Thyroid gland (tissue), 4 donors: ENCODE data around the gene FOXRED2. TPM values are rescaled to one million over a fixed set of nuclear protein-coding genes. Genes with fewer than 3 reads are reported as not detected.
"Not testable (repeated sequence)": the region's sequence is repeated elsewhere in the genome, so short reads cannot be mapped to it uniquely, and the experiment has no call there.

Experiments used
- DNase-seq, 2 donors: peaks; one replicate each; pipeline ENCODE4 v3.0.0-alpha.2; 2019
- H3K27ac ChIP-seq, 3 donors: fragments of 200-600 bp; sonication (generic); 1 replicate in 2 of 3; 2 replicates in 1 of 3; pipeline ENCODE4 v1.5.1; 2016 to 2019; ENCODE audit warnings: mild to moderate bottlenecking in 1 of 3, moderate library complexity in 1 of 3
- H3K27me3 ChIP-seq: fragments of 200-600 bp; sonication (generic); one replicate; pipeline ENCODE4 v1.5.1; 2019
- H3K36me3 ChIP-seq, 2 donors: fragments of 200-600 bp; sonication (generic); one replicate each; pipeline ENCODE4 v1.5.1; 2016 to 2019
- H3K4me1 ChIP-seq, 2 donors: fragments of 200-600 bp; sonication (generic); one replicate each; pipeline ENCODE4 v1.5.1; 2017 to 2019
- H3K4me3 ChIP-seq, 3 donors: fragments of 200-600 bp; sonication (generic); replicated peaks in 1 of 3; 1 replicate in 2 of 3; 2 replicates in 1 of 3; pipeline ENCODE4 v1.5.1; 2016; ENCODE audit warnings: mild to moderate bottlenecking in 1 of 3
- H3K9me3 ChIP-seq: fragments of 200-600 bp; sonication (generic); one replicate; pipeline ENCODE4 v1.5.1; 2017
- POLR2A ChIP-seq, 2 donors: fragments of 450-650 bp; IDR thresholded peaks; one replicate each; pipeline ENCODE4 v1.6.1; 2017; ENCODE audit warnings: antibody characterized with exemption in 2 of 2, mild to moderate bottlenecking in 2 of 2, moderate library complexity in 1 of 2
- WGBS, 2 donors: methylation state at CpG; one replicate each; pipeline ENCODE4 v1.1.5; 2017; 5-methylcytosine and 5-hydroxymethylcytosine counted together
- intact Hi-C: fragments of 100-400 bp; cut with DNase I; formaldehyde crosslinking; loops from one replicate; pipeline ENCODE4 v1.15.1; 2023
- total RNA-seq, 4 donors: library from RNA; depleted of rRNA; stranded (reverse); fragments of >200 nt; gene quantifications; one replicate each; pipeline ENCODE4 v1.2.3, GENCODE V29; 2016
- TF ChIP-seq, protein P1 (sequence below), 6 experiments: fragments of 200-600 bp in 3 of 6; fragments of 450-650 bp in 3 of 6; sonication (generic) in 3 of 6; IDR thresholded peaks; one replicate each; pipeline ENCODE4 v1.5.1; 2016 to 2019; ENCODE audit warnings: antibody characterized with exemption in 6 of 6, mild to moderate bottlenecking in 2 of 6, inconsistent platforms in 1 of 6, moderate library complexity in 1 of 6

FOXRED2 gene
- total RNA-seq, 4 donors from 2014 or later, result 5.9 to 12.8 (median 9.4) TPM

DNA sequence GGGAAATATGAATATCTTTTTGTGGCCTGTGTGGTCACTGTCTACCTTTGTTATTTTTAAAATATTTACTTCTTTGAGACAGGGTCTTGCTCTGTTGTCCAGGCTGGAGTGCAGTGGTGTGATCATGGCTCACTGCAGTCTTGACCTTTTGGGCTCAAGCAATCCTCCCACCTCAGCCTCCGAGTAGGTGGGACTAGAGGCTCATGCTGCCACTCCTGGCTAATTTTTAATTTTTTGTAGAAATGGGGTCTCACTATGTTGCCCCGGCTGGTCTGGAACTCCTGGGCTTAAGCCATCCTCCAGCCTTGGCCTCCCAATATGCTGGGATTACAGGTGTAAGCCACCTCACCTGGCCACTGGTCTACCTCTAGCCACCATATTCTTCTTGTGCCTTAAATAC lies 25.6 kb upstream of the FOXRED2 start:
- H3K4me3 ChIP-seq, result no peak overlapping the region
- TF ChIP-seq POLR2A (IDR thresholded peaks at IDR 0.05), result no peak
- TF ChIP-seq, protein P1, sequence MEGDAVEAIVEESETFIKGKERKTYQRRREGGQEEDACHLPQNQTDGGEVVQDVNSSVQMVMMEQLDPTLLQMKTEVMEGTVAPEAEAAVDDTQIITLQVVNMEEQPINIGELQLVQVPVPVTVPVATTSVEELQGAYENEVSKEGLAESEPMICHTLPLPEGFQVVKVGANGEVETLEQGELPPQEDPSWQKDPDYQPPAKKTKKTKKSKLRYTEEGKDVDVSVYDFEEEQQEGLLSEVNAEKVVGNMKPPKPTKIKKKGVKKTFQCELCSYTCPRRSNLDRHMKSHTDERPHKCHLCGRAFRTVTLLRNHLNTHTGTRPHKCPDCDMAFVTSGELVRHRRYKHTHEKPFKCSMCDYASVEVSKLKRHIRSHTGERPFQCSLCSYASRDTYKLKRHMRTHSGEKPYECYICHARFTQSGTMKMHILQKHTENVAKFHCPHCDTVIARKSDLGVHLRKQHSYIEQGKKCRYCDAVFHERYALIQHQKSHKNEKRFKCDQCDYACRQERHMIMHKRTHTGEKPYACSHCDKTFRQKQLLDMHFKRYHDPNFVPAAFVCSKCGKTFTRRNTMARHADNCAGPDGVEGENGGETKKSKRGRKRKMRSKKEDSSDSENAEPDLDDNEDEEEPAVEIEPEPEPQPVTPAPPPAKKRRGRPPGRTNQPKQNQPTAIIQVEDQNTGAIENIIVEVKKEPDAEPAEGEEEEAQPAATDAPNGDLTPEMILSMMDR (IDR thresholded peaks at IDR 0.05), result no peak
- 69 to 92% methylated on average over 2 of the region's 2 CpGs for WGBS, 2 donors
- no peaks in the 10 kb centered on the region for H3K27me3 ChIP-seq
- H3K9me3 ChIP-seq, result no peaks in the 10 kb centered on the region
- no peaks in the 10 kb centered on the region for H3K36me3 ChIP-seq
- intact Hi-C loops, result no loop called here
- DNase-seq, result no peak
- H3K4me1 ChIP-seq, result peaks cover 4 to 12% of the 10 kb centered on the region in 2 donors
- no peak overlapping the region for H3K27ac ChIP-seq

DNA sequence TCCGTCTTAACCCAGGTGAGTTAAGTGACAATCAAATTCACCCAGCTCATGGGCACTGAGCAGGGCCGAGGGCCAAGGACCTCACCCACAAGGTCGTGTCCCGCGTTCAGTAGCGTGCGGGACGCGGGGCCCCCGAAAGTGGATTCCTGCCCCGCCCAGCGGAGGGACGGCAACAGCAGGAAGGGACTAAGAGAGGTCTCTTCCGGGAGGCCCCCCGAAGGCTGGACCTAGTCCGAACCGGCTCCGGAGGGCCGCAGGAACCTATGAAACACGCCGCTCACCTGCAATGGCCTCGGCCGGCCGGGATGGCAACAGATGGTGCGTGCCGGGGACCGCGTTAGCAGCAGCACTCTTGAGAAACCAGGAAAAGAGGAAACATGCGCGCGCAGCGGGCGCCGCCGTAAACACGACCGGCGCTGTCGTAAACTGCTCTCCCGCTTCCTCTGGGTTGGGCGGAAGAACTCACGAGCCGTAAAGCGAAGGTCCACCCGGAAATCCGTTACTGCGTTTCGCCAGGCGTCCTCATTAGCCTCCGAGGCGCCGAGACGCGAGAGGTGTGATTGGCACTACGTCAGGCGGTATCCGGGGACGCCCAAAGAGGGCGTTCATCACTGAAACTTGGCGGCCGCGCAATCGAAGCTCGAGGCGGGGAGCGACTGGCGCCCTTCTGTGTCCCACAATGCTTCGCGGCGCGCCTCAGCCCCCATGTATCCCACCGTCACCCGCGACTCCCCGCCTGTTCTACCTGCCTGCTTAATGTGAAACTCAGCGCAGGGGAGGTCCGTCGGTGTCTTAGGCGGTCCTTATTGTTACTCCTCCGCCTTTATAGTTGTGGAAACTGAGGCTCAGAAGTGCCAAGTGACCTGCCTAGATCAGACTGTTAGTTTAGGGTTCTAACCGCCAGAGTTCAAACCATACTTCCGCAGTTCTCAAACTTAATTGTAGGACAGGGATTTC lies 22.2 kb upstream of the FOXRED2 start, which contains the start of gene EIF3D:
Gene EIF3D (minus strand): TSS at position 372 of the 957 bp plus-strand sequence. CDS start 3,045 bp downstream, outside the sequence.
- H3K4me1 ChIP-seq, result peaks cover 7 to 16% of the 10 kb centered on the region in 2 donors
- TF ChIP-seq, protein P1 (IDR thresholded peaks at IDR 0.05), result peak in 2 of 6 experiments; percentile 13 to 17
- TF ChIP-seq POLR2A (IDR thresholded peaks at IDR 0.05), result peak in 1 of 2 donors; percentile 74
- H3K27ac ChIP-seq, result peak within 1 kb of the TSS; percentile 84 to 96 (median 91)
- H3K4me3 ChIP-seq, result peak within 1 kb of the TSS; percentile 53 to 99 (median 94)
- H3K9me3 ChIP-seq, result no peaks in the 10 kb centered on the region
- intact Hi-C loops, result no loop called here
- 0 to 1% methylated on average over 32 to 62 of the region's 82 CpGs for WGBS, 2 donors
- H3K27me3 ChIP-seq, result no peaks in the 10 kb centered on the region
- peak; percentile 98 to 99 for DNase-seq
- H3K36me3 ChIP-seq, result peaks cover 19 to 21% of the 10 kb centered on the region in 2 donors

DNA sequence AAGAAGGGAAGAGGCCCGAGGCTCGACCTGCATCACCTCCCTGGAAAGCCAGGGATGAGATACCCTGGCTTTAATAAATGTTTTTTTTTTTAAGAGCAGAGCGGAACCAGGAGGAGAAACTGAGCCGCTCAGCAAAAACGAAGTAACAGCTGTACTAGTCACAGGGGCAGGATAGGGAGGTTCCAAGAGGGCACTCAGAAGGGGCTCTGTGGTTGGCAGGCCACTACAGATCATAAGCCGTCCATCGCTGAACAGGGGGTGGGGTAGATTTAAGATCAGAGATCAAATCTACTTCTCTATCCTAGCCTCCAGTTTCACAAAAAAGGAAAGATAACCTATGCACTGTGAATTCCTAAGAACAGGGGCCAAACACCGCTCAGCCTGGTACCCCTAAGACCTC lies 21.5 kb upstream of the FOXRED2 start:
- WGBS, 2 donors, result 1 to 5% methylated on average over 8 of the region's 8 CpGs
- H3K27ac ChIP-seq, result peak overlapping the region; percentile 84 to 96 (median 91)
- H3K4me1 ChIP-seq, result peaks cover 7 to 16% of the 10 kb centered on the region in 2 donors
- H3K9me3 ChIP-seq, result no peaks in the 10 kb centered on the region
- peaks cover 26 to 28% of the 10 kb centered on the region in 2 donors for H3K36me3 ChIP-seq
- H3K4me3 ChIP-seq, result peak overlapping the region; percentile 53 to 99 (median 94)
- peak in 1 of 2 donors; percentile 28 for DNase-seq
- TF ChIP-seq, protein P1 (IDR thresholded peaks at IDR 0.05), result no peak
- TF ChIP-seq POLR2A (IDR thresholded peaks at IDR 0.05), result no peak
- no peaks in the 10 kb centered on the region for H3K27me3 ChIP-seq
- intact Hi-C loops, result no loop called here

DNA sequence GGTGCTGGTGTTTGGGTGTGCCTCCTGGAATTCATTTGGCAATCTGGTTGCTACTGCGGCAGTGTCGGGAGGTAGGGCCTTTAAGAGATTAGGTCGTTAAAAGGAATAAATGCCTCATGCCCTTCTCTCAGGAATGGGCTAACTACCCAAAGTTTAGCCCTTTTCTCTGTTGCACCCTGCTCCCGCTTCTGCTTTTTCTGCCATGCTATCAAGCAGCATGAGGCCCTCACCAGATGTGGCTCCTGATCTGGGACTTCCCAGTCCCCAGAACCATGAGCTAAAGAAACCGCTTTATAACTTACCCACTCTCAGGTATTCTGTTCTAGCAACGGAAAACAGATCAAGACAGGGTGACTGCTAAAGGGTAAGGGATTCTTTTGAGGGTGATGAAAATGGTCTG lies 15.8 kb upstream of the FOXRED2 start:
- Histone ChIP-seq H3K27me3 (no peaks in the 10 kb centered on the region), H3K9me3 (no peaks in the 10 kb centered on the region), H3K4me3 (no peak overlapping the region), H3K4me1 (peaks cover 4 to 5% of the 10 kb centered on the region in 2 donors), H3K27ac (no peak overlapping the region), H3K36me3 (peaks cover 78 to 85% of the 10 kb centered on the region in 2 donors)
- WGBS, 2 donors, result 83 to 97% methylated on average over 6 of the region's 6 CpGs
- DNase-seq, result no peak
- intact Hi-C loops, result no loop called here
- TF ChIP-seq, protein P1 (IDR thresholded peaks at IDR 0.05), result no peak
- TF ChIP-seq POLR2A (IDR thresholded peaks at IDR 0.05), result no peak

DNA sequence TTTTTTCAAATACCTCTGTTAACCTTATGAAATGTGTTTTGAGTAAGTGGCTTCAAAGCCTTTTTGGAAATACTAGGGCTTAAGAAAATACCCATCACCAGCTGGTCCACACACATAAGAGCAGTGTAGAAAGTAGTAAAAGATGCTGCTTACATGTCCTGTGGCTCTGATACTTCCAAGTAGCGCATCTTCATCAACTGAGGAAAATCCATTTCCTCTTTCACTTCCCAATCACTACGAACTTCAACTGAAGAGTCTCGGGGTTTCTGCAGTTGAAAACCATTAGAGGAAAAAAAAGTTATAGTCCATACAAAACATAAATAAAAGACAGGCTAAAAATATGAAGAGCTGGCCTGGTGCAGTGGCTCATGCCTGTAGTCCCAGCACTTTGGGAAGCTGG lies 13.6 kb upstream of the FOXRED2 start:
- intact Hi-C loops, result no loop called here
- Histone ChIP-seq H3K36me3 (peaks cover 93 to 100% of the 10 kb centered on the region in 2 donors), H3K27ac (no peak overlapping the region), H3K9me3 (no peaks in the 10 kb centered on the region), H3K4me1 (no peaks in the 10 kb centered on the region), H3K4me3 (no peak overlapping the region), H3K27me3 (no peaks in the 10 kb centered on the region)
- 88 to 92% methylated on average over 3 of the region's 3 CpGs for WGBS, 2 donors
- DNase-seq, result no peak
- TF ChIP-seq POLR2A (IDR thresholded peaks at IDR 0.05), result no peak
- TF ChIP-seq, protein P1 (IDR thresholded peaks at IDR 0.05), result no peak

DNA sequence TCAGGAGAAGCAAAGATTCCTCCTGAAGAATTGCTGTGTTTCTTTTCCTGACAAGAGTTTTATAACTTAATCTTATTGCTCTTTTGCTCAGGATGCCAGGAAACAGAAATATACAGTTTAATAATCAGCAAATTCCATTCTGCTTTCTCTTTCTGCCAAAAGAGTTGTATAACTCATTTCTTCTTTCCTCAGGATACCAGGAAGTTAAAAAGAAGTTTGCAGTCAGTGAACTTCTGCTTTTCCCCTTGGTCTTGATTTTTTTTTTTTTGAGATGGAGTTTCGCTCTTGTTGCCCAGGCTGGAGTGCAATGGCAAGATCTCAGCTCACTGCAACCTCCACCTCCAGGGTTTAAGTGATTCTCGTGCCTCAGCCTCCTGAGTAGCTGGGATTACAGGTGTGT lies 13.1 kb upstream of the FOXRED2 start:
- 82 to 97% methylated on average over 2 of the region's 2 CpGs for WGBS, 2 donors
- H3K9me3 ChIP-seq, DNase-seq, intact Hi-C loops, H3K4me3 ChIP-seq, H3K27ac ChIP-seq, H3K27me3 ChIP-seq, H3K4me1 ChIP-seq: not testable (repeated sequence)
- peaks cover 93 to 100% of the 10 kb centered on the region in 2 donors for H3K36me3 ChIP-seq
